Measurements from ENCODE around the gene HMCN2.
A peak's percentile ranks its signal among the peaks of the same experiment; 100 is the strongest.

Gene HMCN2

GRCh38 chr9:130311408-130312140, 46.0 kb downstream of the HMCN2 start:
- DNase-seq, result no peak

DNA sequence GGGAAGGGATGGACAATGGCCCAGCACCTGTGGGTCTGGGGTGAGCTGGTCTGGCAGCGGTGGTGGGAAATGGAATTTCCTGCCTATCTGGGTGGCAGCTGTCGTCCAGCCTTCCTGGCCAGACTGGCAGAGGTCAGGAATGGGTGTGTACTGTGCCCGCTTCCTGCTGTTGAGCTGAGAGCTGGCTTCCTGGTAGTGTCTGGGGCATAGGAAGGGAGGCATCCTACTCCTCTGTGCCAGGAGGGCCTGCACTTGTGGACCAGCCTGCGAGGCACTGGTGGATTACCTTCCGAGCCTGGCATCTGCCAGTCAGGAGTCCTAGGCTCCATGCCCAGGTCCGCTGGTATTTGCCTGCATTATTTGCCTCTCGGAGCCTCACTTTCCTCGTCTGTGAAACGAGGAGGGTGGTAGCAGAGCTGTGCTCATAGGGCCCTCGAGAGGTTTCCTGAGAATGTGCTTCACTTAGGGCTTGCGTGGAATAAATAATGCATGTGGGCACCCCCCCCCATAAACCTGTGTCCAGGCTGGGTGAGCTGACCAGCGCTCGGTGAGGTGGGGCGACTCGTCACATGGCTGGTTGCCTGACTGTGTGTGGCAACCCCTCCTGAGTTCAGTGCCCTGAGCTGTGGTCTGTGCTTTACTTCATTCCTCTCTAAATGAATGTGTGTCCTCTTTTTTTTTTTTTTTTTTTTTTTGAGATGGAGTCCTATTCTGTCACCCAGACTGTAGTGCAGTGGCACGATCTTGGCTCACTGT, 47.7 kb downstream of the HMCN2 start:
- no peak for DNase-seq

DNA sequence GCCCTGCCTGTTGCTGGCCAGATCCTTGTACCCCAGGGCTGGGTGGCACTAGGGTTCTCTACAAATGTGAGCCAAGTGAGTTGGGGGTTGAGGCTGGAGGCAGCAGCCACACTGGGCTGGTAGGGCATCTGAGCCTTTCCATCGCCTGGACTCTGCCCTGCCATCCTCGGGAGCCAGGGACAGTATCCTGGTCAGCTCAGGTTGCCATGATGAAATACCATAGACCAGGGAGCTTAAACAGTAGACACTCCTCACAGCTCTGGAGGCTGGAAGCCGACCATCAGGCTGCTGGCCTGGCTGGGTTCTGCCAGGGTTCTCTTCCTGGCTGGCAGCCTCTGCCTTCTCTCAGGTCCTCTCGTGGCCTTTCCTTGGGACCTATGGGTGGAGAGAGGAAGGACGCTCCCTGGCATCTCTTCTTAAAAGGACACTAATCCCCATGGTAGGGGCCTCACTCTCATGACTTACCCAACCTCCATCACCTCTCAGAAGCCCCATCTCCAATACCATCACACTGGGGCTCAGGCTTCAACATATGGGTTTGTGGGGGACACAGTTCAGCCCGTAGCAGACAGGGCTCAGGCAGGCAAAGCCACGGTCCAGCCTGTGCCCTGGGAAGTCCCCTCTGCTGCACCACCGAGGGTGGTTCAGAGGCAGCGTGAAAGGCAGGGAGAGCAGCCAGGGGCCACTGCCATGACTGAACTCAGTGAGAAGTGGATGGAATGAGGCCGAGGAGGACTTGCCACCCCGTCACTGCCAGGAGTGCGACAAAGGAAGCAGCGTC, 50.1 kb downstream of the HMCN2 start:
- no peak for DNase-seq

DNA sequence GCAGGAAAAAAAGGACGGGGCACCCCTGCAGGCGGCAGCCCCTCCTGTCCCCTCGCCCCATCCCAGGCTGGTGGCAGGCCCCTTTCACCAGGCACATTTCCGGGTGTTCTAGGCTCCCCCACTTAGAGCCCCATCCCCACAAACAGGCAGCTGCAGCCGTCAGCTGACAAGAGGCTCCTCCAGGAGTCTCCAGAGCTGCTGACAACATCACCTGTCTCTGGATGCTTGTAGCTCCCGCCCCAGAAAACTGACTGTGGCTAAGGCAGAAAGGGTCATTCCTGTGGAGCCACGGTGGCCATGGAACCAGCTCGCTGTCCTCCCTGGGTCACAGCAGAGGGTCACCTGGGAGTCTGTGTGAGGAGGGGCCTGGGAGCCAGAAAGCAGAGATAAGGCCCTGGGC, 50.9 kb downstream of the HMCN2 start:
- no peak for DNase-seq

- no peak for DNase-seq
Observed at GRCh38 chr9:130319300-130319699, 53.7 kb downstream of the HMCN2 start.

DNA sequence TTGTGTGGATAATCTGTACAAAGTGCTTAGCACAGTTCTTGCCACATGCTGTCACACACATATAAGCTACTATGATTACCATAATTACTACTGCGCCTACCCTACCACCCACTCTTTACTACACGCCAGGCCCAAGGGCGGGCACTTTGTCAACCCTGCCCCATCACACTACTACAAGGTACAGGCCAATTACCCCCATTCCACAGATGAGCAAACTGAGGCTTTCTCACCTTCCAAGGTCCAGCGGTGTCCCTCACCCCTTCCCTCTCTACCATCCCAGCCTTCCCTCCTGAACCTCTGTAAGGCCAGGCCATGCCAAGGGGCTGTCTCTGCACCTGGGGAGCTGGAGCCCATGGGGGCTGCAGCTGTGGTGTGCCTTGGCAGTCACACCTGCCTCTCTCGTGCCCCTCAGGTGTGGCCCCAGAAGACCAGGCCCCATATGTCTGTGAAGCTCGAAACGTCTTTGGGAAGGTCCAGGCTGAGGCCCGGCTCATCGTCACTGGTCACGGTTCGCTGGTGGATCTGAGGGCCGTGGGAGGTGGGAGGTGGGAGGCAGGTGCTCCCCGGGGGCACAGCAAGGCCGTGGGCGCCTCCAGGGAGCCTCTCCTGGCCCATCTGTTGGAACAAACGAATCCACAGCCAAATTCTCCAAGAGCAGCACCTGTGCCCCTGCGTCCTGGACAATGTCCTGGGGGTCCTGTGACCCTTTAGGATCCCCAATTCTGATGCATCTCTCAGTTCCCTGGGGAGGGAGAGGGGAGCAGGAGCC, 54.6 kb downstream of the HMCN2 start:
- no peak for DNase-seq

DNA sequence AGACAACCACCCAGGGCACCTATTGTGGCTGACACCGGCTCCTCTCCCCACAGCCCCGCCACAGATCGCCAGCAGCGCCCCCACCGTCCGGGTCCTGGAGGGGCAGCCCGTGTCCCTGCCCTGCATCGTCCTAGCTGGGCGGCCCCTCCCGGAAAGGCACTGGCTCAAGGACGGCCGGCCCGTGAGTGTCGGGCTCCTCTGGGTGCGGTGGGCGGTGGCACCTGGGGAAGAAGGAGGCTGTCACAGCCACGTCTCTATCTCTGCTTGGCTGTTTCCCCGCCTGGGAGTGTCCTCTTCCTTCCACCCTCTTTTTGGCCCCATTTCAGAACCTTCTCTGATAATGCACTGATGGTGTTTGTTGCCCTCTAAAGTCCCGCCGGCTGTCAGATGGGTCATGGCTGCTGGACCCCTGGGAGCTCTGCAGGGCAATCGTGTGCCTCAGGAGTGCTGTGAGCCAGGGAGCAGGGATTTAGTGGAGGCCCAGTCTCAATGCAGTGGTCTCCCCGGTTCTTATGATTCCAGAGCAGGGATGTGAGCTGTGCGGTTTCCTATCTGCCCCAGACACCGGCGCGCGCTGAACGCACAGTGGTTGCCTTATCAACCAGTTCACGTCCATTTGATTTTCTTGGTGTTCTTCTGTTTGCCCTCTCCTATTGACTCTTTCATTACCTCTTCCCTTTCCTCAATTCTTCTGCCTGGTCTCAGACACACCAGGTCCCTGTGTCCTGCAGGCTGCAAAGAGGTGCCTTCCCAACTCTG, 55.3 kb downstream of the HMCN2 start:
- DNase-seq, result peak; percentile 83

- DNase-seq, result no peak
Observed at GRCh38 chr9:130321539-130321938, 56.0 kb downstream of the HMCN2 start.

GRCh38 chr9:130323051-130323745, 57.6 kb downstream of the HMCN2 start:
- DNase-seq, result no peak

DNA sequence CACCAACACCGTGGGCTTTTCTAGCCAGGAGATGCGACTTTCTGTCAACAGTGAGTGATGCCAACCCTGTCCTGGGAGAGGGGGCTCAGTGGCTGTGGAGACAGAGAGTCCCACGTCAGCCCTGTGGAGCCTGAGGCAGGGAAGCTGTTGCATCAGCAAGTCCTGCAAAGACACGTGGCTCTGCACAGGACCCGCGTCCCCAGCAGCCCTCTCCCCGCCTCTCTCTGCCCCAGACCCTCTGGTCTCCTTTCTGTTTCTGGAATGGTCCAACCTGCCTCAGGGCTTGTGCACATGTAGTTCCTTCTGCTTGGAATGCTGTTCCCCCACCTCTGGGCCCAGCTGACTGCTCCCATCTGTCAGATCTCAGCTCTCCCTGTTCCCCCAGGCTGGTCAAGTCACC, 60.4 kb downstream of the HMCN2 start:
- DNase-seq, result no peak

DNA sequence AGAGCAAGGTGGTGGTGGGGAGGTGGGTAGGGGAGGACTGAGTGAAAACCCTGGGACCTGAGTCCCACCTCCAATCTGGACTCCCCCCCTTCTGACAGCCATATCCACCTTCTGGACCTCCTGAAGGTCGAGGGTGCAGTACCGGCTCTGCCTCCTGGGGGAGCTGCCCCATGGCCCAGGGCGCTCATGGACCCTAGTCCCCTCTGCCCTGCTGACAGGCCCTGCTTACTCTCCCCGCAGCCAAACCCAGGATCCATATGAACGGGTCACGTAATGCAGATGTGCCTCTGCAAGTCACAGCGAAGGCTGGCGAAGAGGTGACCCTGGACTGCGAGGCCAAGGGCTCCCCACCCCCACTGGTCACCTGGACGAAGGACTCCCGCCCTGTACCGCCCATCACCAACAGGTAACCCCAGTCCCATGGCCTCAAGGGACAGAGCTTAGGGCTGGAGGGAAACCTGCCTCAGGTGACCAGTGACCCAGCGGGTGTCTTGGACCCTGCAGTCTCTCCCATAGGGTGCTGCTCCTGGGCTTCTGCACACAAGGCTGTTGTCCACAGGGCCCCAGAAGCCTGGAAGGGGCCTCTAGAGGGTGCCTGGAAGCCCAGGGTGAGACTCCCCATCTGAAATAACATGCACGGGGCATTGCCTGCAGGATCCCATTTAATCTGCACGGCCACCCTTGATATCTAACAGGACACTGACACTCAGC, 61.7 kb downstream of the HMCN2 start:
- peak; percentile 39 for DNase-seq

GRCh38 chr9:130327781-130328348, 62.3 kb downstream of the HMCN2 start:
- DNase-seq, result no peak

- DNase-seq, result no peak
Observed at GRCh38 chr9:130328349-130328801, 62.8 kb downstream of the HMCN2 start.

GRCh38 chr9:130329061-130329460, 63.5 kb downstream of the HMCN2 start:
- no peak for DNase-seq

GRCh38 chr9:130330202-130330862, 64.8 kb downstream of the HMCN2 start:
- DNase-seq, result no peak

GRCh38 chr9:130331061-130331460, 65.5 kb downstream of the HMCN2 start:
- DNase-seq, result no peak

- DNase-seq, result no peak
Observed at GRCh38 chr9:130331573-130331972, 66.0 kb downstream of the HMCN2 start.

DNA sequence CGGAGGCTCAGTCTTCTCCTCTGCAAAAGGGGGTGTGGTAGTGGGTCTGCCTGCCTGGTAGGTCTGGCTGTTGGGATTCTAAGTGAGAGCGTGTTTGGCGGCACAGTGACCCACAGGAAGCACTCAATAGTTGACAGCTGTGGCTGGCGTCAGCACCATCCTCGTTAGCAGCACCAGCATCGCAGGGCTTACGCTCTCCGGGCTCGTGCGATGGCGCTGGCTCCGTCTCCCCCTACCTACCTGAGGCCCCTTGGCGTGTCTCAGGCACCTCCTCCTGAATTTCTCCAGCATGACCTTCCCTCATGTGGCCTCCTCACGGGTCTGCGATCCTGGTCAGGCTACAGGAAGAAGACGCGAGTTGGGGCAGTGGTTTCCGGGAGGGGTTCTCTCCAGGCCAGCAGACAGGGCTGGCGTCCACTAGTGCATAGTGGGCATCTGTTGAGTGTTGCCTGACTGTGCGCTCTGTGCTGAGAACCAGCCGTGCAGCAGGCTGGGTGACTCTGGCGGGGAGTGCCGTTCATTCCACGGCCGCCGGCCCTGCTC, 66.9 kb downstream of the HMCN2 start:
- no peak for DNase-seq

- DNase-seq, result peak; percentile 42
Observed at GRCh38 chr9:130333041-130333711, 67.6 kb downstream of the HMCN2 start.
